H1 (cell line): ENCODE data around the gene FBXW2. TPM values are rescaled to one million over a fixed set of nuclear protein-coding genes. Genes with fewer than 3 reads are reported as not detected.

ENCODE experiments used
- CEBPB ChIP-seq: IDR thresholded peaks from 2 replicates; pipeline ENCODE4 v1.6.1; 2012; ENCODE audit warnings: low read depth, low read length
- CHD1 ChIP-seq: IDR thresholded peaks from 2 replicates; pipeline ENCODE4 v1.6.1; 2012; ENCODE audit warnings: low read depth, low read length, improper control_type of control experiment
- POU5F1 ChIP-seq: IDR thresholded peaks from 2 replicates; pipeline ENCODE4 v1.6.1; 2011; ENCODE audit warnings: low read depth, mild to moderate bottlenecking, low read length, moderate library complexity
- SIX5 ChIP-seq: IDR thresholded peaks from 2 replicates; pipeline ENCODE4 v1.6.1; 2011; ENCODE audit warnings: mild to moderate bottlenecking, low read depth, low read length
- TAF1 ChIP-seq: IDR thresholded peaks from 2 replicates; pipeline ENCODE4 v1.6.1; 2011; ENCODE audit warnings: mild to moderate bottlenecking, low read depth, low read length
- TBP ChIP-seq: IDR thresholded peaks from 2 replicates; pipeline ENCODE4 v1.6.1; 2011; ENCODE audit warnings: low read depth, low read length, improper control_type of control experiment
- TEAD4 ChIP-seq: IDR thresholded peaks from 2 replicates; pipeline ENCODE4 v1.6.1; 2012; ENCODE audit warnings: low read depth, low read length, inconsistent platforms, mixed read lengths
- YY1 ChIP-seq: IDR thresholded peaks from 2 replicates; pipeline ENCODE4 v1.6.1; 2011; ENCODE audit warnings: low read depth, mild to moderate bottlenecking, low read length
- polyA plus RNA-seq, 7 experiments: library from polyadenylated mRNA; depleted of rRNA in 3 of 7; stranded (reverse) in 5 of 7; unstranded in 2 of 7; fragments of >200 nt in 5 of 7; fragments of 200-250 nt in 2 of 7; gene quantifications; 1 replicate in 5 of 7; 2 replicates in 1 of 7; 4 replicates in 1 of 7; pipeline versions ENCODE4 v1.2.1 to v1.2.3, GENCODE V29; 2011 to 2013; ENCODE audit warnings: missing spikeins in 2 of 7, mixed read lengths in 2 of 7
- total RNA-seq: library from RNA; stranded (reverse); fragmentation: NEBNext Ultra II Directional; extraction: Animal tissue kit (Norgen Biotek cat#: 25700); gene quantifications from 2 replicates; pipeline ENCODE4 v1.2.1, GENCODE V29; 2021
- TF ChIP-seq, protein P1 (sequence below): IDR thresholded peaks from 2 replicates; pipeline ENCODE4 v1.6.1; 2012; ENCODE audit warnings: low read length, inconsistent platforms
- TF ChIP-seq, protein P2 (sequence below): fragments of 300-600 bp; sonication (generic); IDR thresholded peaks from 2 replicates; pipeline ENCODE4 v1.7.1; 2012; ENCODE audit warnings: low read length, moderate library complexity, mild to moderate bottlenecking, inconsistent platforms; ENCODE audit not compliant: insufficient replicate concordance

The FBXW2 gene
- total and polyA plus RNA-seq, 2 of the 8 experiments (the other 6 are each of a cell fraction or from before 2014, with no cell fraction given), result 19.2 to 65.3 TPM

DNA sequence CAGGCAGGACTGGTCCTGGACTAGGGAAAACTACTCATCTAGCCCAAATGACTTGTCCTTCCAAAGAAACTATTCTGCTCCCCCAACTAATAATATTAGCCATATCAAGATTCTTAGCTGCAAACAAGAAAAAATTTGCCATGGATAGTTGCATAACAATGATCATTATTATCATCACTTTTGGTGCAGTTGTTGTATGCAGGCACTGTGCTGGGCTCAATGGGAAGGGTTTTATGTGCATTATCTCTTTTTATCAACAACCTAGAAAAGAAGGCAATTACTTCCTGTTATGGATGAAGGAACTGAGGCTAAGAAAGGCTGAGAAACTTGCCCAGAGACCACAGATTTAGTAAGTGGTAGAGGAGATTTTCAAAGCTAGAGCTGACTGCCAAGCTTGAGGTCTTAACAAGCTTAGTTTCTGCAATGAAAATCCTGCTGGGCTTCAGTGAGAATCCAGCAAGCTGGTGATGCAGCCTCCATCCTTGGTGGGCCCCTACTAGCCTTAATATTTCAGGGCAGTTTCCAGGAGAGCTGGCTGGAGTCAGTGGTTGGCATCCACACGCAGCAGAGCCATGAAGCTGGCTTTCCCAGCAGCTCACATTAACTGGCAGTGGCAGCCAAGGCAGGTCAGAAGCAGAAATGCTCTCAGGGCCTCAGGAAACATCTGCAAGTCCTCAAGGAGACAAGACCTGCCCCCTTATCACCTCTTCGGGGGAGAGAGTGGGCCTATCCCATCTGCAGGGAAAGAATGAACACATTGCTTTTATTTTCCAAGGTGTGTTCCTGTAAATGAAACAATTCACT, 58.4 kb downstream of the FBXW2 start (continued):
- TF ChIP-seq, protein P1, sequence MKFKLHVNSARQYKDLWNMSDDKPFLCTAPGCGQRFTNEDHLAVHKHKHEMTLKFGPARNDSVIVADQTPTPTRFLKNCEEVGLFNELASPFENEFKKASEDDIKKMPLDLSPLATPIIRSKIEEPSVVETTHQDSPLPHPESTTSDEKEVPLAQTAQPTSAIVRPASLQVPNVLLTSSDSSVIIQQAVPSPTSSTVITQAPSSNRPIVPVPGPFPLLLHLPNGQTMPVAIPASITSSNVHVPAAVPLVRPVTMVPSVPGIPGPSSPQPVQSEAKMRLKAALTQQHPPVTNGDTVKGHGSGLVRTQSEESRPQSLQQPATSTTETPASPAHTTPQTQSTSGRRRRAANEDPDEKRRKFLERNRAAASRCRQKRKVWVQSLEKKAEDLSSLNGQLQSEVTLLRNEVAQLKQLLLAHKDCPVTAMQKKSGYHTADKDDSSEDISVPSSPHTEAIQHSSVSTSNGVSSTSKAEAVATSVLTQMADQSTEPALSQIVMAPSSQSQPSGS, result no peak
- TF ChIP-seq SIX5 (no peak), POU5F1 (no peak), TBP (no peak), TEAD4 (no peak), TAF1 (no peak), CHD1 (no peak), YY1 (no peak), CEBPB (no peak)
- TF ChIP-seq, protein P2, sequence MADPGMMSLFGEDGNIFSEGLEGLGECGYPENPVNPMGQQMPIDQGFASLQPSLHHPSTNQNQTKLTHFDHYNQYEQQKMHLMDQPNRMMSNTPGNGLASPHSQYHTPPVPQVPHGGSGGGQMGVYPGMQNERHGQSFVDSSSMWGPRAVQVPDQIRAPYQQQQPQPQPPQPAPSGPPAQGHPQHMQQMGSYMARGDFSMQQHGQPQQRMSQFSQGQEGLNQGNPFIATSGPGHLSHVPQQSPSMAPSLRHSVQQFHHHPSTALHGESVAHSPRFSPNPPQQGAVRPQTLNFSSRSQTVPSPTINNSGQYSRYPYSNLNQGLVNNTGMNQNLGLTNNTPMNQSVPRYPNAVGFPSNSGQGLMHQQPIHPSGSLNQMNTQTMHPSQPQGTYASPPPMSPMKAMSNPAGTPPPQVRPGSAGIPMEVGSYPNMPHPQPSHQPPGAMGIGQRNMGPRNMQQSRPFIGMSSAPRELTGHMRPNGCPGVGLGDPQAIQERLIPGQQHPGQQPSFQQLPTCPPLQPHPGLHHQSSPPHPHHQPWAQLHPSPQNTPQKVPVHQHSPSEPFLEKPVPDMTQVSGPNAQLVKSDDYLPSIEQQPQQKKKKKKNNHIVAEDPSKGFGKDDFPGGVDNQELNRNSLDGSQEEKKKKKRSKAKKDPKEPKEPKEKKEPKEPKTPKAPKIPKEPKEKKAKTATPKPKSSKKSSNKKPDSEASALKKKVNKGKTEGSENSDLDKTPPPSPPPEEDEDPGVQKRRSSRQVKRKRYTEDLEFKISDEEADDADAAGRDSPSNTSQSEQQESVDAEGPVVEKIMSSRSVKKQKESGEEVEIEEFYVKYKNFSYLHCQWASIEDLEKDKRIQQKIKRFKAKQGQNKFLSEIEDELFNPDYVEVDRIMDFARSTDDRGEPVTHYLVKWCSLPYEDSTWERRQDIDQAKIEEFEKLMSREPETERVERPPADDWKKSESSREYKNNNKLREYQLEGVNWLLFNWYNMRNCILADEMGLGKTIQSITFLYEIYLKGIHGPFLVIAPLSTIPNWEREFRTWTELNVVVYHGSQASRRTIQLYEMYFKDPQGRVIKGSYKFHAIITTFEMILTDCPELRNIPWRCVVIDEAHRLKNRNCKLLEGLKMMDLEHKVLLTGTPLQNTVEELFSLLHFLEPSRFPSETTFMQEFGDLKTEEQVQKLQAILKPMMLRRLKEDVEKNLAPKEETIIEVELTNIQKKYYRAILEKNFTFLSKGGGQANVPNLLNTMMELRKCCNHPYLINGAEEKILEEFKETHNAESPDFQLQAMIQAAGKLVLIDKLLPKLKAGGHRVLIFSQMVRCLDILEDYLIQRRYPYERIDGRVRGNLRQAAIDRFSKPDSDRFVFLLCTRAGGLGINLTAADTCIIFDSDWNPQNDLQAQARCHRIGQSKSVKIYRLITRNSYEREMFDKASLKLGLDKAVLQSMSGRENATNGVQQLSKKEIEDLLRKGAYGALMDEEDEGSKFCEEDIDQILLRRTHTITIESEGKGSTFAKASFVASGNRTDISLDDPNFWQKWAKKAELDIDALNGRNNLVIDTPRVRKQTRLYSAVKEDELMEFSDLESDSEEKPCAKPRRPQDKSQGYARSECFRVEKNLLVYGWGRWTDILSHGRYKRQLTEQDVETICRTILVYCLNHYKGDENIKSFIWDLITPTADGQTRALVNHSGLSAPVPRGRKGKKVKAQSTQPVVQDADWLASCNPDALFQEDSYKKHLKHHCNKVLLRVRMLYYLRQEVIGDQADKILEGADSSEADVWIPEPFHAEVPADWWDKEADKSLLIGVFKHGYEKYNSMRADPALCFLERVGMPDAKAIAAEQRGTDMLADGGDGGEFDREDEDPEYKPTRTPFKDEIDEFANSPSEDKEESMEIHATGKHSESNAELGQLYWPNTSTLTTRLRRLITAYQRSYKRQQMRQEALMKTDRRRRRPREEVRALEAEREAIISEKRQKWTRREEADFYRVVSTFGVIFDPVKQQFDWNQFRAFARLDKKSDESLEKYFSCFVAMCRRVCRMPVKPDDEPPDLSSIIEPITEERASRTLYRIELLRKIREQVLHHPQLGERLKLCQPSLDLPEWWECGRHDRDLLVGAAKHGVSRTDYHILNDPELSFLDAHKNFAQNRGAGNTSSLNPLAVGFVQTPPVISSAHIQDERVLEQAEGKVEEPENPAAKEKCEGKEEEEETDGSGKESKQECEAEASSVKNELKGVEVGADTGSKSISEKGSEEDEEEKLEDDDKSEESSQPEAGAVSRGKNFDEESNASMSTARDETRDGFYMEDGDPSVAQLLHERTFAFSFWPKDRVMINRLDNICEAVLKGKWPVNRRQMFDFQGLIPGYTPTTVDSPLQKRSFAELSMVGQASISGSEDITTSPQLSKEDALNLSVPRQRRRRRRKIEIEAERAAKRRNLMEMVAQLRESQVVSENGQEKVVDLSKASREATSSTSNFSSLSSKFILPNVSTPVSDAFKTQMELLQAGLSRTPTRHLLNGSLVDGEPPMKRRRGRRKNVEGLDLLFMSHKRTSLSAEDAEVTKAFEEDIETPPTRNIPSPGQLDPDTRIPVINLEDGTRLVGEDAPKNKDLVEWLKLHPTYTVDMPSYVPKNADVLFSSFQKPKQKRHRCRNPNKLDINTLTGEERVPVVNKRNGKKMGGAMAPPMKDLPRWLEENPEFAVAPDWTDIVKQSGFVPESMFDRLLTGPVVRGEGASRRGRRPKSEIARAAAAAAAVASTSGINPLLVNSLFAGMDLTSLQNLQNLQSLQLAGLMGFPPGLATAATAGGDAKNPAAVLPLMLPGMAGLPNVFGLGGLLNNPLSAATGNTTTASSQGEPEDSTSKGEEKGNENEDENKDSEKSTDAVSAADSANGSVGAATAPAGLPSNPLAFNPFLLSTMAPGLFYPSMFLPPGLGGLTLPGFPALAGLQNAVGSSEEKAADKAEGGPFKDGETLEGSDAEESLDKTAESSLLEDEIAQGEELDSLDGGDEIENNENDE, result no peak
